ENCODE results near the gene LEFTY2. TPM values are rescaled to one million over a fixed set of nuclear protein-coding genes. Genes with fewer than 3 reads are reported as not detected.

Gene LEFTY2
- total and polyA plus RNA-seq, 9 of the 15 experiments (the other 6 are each of a cell fraction or from before 2014, with no cell fraction given): 0.04 to 0.14 TPM; not detected in 7

DNA sequence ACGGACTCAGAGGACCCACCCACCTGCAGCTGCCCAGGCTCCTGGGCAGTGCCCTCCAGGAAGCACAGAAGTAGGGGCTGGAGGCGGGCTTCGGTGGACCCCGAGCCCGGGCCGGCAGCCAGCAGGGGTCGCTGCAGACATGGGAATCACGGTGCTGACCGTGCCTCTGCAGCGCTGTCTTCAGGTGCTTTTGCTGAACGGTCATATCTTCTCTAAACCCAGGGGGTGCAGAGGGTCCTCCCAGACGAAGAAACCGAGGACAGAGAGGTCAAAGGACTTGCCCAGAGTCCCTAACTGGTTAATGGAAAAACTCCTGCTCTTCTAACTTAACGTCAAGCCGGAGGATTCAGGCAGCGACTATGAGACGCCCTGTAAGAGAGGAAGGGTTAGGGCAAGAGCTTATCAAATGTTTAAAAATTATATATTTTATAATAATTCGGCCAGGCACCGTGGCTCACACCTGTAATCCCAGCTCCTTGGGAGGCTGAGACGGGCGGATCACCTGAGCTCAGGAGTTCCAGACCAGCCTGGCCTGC, 21.5 kb upstream of the LEFTY2 start (continued):
- TF ChIP-seq, protein P1, sequence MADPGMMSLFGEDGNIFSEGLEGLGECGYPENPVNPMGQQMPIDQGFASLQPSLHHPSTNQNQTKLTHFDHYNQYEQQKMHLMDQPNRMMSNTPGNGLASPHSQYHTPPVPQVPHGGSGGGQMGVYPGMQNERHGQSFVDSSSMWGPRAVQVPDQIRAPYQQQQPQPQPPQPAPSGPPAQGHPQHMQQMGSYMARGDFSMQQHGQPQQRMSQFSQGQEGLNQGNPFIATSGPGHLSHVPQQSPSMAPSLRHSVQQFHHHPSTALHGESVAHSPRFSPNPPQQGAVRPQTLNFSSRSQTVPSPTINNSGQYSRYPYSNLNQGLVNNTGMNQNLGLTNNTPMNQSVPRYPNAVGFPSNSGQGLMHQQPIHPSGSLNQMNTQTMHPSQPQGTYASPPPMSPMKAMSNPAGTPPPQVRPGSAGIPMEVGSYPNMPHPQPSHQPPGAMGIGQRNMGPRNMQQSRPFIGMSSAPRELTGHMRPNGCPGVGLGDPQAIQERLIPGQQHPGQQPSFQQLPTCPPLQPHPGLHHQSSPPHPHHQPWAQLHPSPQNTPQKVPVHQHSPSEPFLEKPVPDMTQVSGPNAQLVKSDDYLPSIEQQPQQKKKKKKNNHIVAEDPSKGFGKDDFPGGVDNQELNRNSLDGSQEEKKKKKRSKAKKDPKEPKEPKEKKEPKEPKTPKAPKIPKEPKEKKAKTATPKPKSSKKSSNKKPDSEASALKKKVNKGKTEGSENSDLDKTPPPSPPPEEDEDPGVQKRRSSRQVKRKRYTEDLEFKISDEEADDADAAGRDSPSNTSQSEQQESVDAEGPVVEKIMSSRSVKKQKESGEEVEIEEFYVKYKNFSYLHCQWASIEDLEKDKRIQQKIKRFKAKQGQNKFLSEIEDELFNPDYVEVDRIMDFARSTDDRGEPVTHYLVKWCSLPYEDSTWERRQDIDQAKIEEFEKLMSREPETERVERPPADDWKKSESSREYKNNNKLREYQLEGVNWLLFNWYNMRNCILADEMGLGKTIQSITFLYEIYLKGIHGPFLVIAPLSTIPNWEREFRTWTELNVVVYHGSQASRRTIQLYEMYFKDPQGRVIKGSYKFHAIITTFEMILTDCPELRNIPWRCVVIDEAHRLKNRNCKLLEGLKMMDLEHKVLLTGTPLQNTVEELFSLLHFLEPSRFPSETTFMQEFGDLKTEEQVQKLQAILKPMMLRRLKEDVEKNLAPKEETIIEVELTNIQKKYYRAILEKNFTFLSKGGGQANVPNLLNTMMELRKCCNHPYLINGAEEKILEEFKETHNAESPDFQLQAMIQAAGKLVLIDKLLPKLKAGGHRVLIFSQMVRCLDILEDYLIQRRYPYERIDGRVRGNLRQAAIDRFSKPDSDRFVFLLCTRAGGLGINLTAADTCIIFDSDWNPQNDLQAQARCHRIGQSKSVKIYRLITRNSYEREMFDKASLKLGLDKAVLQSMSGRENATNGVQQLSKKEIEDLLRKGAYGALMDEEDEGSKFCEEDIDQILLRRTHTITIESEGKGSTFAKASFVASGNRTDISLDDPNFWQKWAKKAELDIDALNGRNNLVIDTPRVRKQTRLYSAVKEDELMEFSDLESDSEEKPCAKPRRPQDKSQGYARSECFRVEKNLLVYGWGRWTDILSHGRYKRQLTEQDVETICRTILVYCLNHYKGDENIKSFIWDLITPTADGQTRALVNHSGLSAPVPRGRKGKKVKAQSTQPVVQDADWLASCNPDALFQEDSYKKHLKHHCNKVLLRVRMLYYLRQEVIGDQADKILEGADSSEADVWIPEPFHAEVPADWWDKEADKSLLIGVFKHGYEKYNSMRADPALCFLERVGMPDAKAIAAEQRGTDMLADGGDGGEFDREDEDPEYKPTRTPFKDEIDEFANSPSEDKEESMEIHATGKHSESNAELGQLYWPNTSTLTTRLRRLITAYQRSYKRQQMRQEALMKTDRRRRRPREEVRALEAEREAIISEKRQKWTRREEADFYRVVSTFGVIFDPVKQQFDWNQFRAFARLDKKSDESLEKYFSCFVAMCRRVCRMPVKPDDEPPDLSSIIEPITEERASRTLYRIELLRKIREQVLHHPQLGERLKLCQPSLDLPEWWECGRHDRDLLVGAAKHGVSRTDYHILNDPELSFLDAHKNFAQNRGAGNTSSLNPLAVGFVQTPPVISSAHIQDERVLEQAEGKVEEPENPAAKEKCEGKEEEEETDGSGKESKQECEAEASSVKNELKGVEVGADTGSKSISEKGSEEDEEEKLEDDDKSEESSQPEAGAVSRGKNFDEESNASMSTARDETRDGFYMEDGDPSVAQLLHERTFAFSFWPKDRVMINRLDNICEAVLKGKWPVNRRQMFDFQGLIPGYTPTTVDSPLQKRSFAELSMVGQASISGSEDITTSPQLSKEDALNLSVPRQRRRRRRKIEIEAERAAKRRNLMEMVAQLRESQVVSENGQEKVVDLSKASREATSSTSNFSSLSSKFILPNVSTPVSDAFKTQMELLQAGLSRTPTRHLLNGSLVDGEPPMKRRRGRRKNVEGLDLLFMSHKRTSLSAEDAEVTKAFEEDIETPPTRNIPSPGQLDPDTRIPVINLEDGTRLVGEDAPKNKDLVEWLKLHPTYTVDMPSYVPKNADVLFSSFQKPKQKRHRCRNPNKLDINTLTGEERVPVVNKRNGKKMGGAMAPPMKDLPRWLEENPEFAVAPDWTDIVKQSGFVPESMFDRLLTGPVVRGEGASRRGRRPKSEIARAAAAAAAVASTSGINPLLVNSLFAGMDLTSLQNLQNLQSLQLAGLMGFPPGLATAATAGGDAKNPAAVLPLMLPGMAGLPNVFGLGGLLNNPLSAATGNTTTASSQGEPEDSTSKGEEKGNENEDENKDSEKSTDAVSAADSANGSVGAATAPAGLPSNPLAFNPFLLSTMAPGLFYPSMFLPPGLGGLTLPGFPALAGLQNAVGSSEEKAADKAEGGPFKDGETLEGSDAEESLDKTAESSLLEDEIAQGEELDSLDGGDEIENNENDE (IDR thresholded peaks at IDR 0.05; ENCODE audit: low read depth, low read length): no peak
- 0 out of 2 replicates have a peak, but pooled peaks have one; percentile 9 for TF ChIP-seq KDM2B (CRISPR knock-in tag; IDR thresholded peaks at IDR 0.05)
- no peak for TF ChIP-seq ASH1L (IDR thresholded peaks at IDR 0.05; ENCODE audit: borderline replicate concordance, low read depth, partially characterized antibody)
- TF ChIP-seq YY1 (IDR thresholded peaks at IDR 0.05; ENCODE audit: borderline replicate concordance in 1 of 3, control insufficient read depth in 1 of 3, extremely low read depth in 1 of 3, insufficient read depth in 3 of 3, insufficient read length in 1 of 3, insufficient replicate concordance in 2 of 3, low read depth in 1 of 3, low read length in 2 of 3): peak in 2 of 3 experiments; percentile 36 to 59
- peak; percentile 84; the same call in 1 of the 2 replicates for TF ChIP-seq MTA3 (IDR thresholded peaks at IDR 0.05; ENCODE audit: borderline replicate concordance)
- no peak for TF ChIP-seq NR2C2 (CRISPR knock-in tag; IDR thresholded peaks at IDR 0.05)
- TF ChIP-seq NR2C2 (tag; IDR thresholded peaks at IDR 0.05): 0 out of 2 replicates have a peak, but pooled peaks have one; percentile 17
- TF ChIP-seq CREM (IDR thresholded peaks at IDR 0.05; ENCODE audit: low read depth): peak; percentile 67
- no peak for TF ChIP-seq KDM1A (IDR thresholded peaks at IDR 0.05)
- no peak for TF ChIP-seq MTA2 (IDR thresholded peaks at IDR 0.05; ENCODE audit: low read depth)
- peak in 1 of 2 experiments; percentile 78; a peak in 3 of 4 replicates for TF ChIP-seq MAZ (CRISPR knock-in tag; conservative IDR thresholded peaks at IDR 0.05 in 1 of 2, IDR thresholded peaks at IDR 0.05 in 1 of 2)
- no peak for TF ChIP-seq PURB (CRISPR knock-in tag; IDR thresholded peaks at IDR 0.05; ENCODE audit: low read depth)
- TF ChIP-seq MAFK (IDR thresholded peaks at IDR 0.05; ENCODE audit: low read length): 0 out of 2 replicates have a peak, but pooled peaks have one; percentile 29
- peak; percentile 14; the same call in 1 of the 2 replicates for TF ChIP-seq MTA1 (IDR thresholded peaks at IDR 0.05; ENCODE audit: borderline replicate concordance)
